ENCODE data around the gene ZDHHC6.

GRCh38 chr10:112487964-112488363 lies 41.2 kb upstream of the ZDHHC6 start:
- no peak for TF ChIP-seq CTCF (IDR thresholded peaks at IDR 0.05)
- TF ChIP-seq POLR2A (IDR thresholded peaks at IDR 0.05), result no peak
